GM21423 (cell line): ENCODE results near the gene MT1X.
A peak's percentile ranks its signal among the peaks of the same experiment; 100 is the strongest.

Source experiments
- ATAC-seq: cut with Tn5 transposase; IDR thresholded peaks from one replicate; pipeline ENCODE4 v1.9.1; 2021; ENCODE audit warnings: mild to moderate bottlenecking, moderate library complexity; ENCODE audit not compliant: unreplicated experiment

Gene MT1X

GRCh38 chr16:56681939-56682702, at the start of gene MT1X:
MT1X (plus strand) TSS chr16:56682470; CDS start chr16:56682541, 71 bp downstream.
- ATAC-seq = peak; percentile 97

- no peak for ATAC-seq
Observed at GRCh38 chr16:56632848-56633365, 49.4 kb upstream of the MT1X start.

- no peak for ATAC-seq
Observed at GRCh38 chr16:56633535-56633934, 48.7 kb upstream of the MT1X start.

- no peak for ATAC-seq
Observed at GRCh38 chr16:56634715-56635440, 47.4 kb upstream of the MT1X start.

GRCh38 chr16:56635441-56635967, 46.8 kb upstream of the MT1X start:
- no peak for ATAC-seq

- no peak for ATAC-seq
Observed at GRCh38 chr16:56636616-56637413, 45.5 kb upstream of the MT1X start.

- no peak for ATAC-seq
Observed at GRCh38 chr16:56637814-56638750, 44.2 kb upstream of the MT1X start, which contains the start of gene MT1A. MT1A (plus strand) TSS chr16:56638666; CDS start chr16:56638739, 73 bp downstream.

GRCh38 chr16:56639045-56639444, 43.2 kb upstream of the MT1X start:
- ATAC-seq = no peak

GRCh38 chr16:56640076-56640475, 42.2 kb upstream of the MT1X start:
- ATAC-seq = no peak

- ATAC-seq = no peak
Observed at GRCh38 chr16:56641166-56641565, 41.1 kb upstream of the MT1X start.

- ATAC-seq = peak; percentile 83
Observed at GRCh38 chr16:56643080-56643778, 39.0 kb upstream of the MT1X start.

- ATAC-seq = no peak
Observed at GRCh38 chr16:56643833-56644232, 38.4 kb upstream of the MT1X start.

GRCh38 chr16:56645311-56645710, 37.0 kb upstream of the MT1X start:
- no peak for ATAC-seq

- ATAC-seq = no peak
Observed at GRCh38 chr16:56645838-56646237, 36.4 kb upstream of the MT1X start.

- ATAC-seq = no peak
Observed at GRCh38 chr16:56647641-56648431, 34.4 kb upstream of the MT1X start.

- ATAC-seq = no peak
Observed at GRCh38 chr16:56649271-56649670, 33.0 kb upstream of the MT1X start.

- ATAC-seq = no peak
Observed at GRCh38 chr16:56649820-56650219, 32.5 kb upstream of the MT1X start.

GRCh38 chr16:56651586-56651985, 30.7 kb upstream of the MT1X start, which contains the start of gene MT1B:
MT1B (plus strand) TSS chr16:56651886; CDS start chr16:56651954, 68 bp downstream.
- no peak for ATAC-seq
